BE2C (cell line): ENCODE results near the gene BSND.

Experiments used
- DNase-seq: peaks from one replicate; pipeline ENCODE4 v3.0.0-alpha.2; 2020
- H3K27me3 ChIP-seq: fragments of 250-450 bp; sonication (Bioruptor Pico); 2 replicates; pipeline ENCODE4 v1.5.1; 2020; ENCODE audit warnings: mild to moderate bottlenecking
- H3K36me3 ChIP-seq: fragments of 250-450 bp; sonication (Bioruptor Pico); 2 replicates; pipeline ENCODE4 v1.5.1; 2020; ENCODE audit warnings: mild to moderate bottlenecking
- H3K4me1 ChIP-seq: fragments of 250-450 bp; sonication (Bioruptor Pico); 2 replicates; pipeline ENCODE4 v1.5.1; 2020
- H3K4me3 ChIP-seq: 2 replicates; pipeline ENCODE4 v1.5.1; 2011; ENCODE audit warnings: low read depth, low read length
- H3K9me3 ChIP-seq: fragments of 250-450 bp; sonication (Bioruptor Pico); 2 replicates; pipeline ENCODE4 v1.5.1; 2020
- TF ChIP-seq, protein P1 (sequence below): IDR thresholded peaks from 2 replicates; pipeline ENCODE4 v1.5.1; 2012; ENCODE audit warnings: mild to moderate bottlenecking, low read depth, low read length

Gene BSND

DNA sequence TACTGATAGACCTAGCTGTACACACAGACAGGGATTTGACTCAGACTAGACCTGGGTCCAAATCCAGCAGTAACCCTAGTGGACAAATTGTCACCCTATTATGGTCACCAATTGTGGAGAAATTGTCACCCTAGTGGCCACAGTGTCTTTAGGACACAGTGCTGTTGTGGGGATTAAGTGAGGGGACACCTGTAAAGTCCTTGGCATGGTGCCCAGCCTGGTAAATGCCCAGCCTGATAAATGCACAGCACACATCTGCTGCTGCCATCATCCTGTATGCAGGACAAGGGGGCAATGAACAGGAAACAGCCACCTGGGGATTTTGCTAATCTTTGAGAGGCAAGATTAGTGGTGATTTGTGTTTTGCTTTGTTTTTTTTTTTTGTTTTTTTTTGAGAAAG, 16.0 kb upstream of the BSND start:
- TF ChIP-seq, protein P1, sequence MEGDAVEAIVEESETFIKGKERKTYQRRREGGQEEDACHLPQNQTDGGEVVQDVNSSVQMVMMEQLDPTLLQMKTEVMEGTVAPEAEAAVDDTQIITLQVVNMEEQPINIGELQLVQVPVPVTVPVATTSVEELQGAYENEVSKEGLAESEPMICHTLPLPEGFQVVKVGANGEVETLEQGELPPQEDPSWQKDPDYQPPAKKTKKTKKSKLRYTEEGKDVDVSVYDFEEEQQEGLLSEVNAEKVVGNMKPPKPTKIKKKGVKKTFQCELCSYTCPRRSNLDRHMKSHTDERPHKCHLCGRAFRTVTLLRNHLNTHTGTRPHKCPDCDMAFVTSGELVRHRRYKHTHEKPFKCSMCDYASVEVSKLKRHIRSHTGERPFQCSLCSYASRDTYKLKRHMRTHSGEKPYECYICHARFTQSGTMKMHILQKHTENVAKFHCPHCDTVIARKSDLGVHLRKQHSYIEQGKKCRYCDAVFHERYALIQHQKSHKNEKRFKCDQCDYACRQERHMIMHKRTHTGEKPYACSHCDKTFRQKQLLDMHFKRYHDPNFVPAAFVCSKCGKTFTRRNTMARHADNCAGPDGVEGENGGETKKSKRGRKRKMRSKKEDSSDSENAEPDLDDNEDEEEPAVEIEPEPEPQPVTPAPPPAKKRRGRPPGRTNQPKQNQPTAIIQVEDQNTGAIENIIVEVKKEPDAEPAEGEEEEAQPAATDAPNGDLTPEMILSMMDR = 0 out of 2 replicates have a peak, but pooled peaks have one; percentile 7
- Histone ChIP-seq H3K36me3 (no peaks in the 10 kb centered on the region), H3K4me1 (no peaks in the 10 kb centered on the region), H3K9me3 (no peaks in the 10 kb centered on the region), H3K27me3 (peaks cover 6% of the 10 kb centered on the region), H3K4me3 (no peak overlapping the region)
- DNase-seq = no peak

DNA sequence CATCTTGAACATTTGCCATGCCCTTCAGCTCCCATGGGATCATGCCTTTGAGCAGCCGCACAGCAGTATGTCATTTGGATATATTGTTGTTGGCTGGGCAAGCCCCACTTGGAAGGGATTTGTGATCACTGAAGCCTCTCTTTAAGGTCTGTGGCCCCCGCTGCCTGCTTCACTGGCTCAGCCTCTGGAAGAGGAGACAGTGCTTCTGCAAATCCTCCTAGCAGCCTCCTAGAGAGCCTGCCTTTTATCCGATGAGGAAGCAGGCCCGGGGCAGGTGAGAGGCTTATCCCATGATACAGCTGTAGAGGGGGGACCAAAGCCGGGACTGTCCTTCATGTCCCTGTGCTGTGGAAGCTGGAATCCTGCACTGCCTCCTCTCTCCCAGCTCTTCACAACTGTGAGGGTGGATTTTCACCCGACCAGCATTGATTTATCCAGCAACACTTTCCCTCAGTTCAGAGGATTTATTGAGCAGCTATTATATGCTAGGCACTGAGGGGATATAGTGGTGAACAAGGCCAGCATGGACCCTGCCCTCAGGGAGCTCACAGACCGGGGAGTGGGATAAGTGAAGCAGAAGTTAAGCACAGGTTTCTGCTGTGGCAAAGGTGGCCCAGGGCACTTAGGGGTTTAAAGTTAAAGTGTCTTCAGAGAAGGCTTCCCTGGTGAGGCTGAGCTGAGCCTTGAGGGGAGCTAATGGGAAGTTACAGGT, 14.4 kb upstream of the BSND start:
- peaks cover 6% of the 10 kb centered on the region for H3K27me3 ChIP-seq
- no peaks in the 10 kb centered on the region for H3K4me1 ChIP-seq
- no peaks in the 10 kb centered on the region for H3K36me3 ChIP-seq
- TF ChIP-seq, protein P1 = no peak
- no peaks in the 10 kb centered on the region for H3K9me3 ChIP-seq
- no peak overlapping the region for H3K4me3 ChIP-seq
- DNase-seq = no peak

DNA sequence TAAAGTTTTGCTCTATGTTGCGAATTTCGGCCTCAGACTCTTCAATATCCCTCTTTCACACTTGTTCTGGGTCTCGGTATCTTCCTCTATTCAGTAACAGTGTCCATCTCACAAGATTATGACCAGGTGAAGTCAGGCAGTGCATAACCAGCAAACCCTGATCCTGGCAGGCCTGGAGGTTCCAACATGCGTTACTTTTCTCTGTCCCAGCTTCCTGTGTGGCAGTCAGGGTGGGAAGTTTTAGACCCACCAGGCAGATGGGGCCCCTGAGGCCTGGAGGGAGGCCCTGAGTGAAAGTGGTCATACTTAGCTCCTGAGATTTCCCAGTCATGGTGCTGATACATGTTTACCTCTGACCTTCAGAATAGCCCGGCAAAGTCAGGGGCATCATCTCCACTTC, 13.2 kb upstream of the BSND start:
- Histone ChIP-seq H3K4me3 (no peak overlapping the region), H3K27me3 (peaks cover under 1% of the 10 kb centered on the region; the same call in 1 of the 2 replicates), H3K36me3 (no peaks in the 10 kb centered on the region), H3K4me1 (no peaks in the 10 kb centered on the region), H3K9me3 (no peaks in the 10 kb centered on the region)
- TF ChIP-seq, protein P1 = no peak
- no peak for DNase-seq

DNA sequence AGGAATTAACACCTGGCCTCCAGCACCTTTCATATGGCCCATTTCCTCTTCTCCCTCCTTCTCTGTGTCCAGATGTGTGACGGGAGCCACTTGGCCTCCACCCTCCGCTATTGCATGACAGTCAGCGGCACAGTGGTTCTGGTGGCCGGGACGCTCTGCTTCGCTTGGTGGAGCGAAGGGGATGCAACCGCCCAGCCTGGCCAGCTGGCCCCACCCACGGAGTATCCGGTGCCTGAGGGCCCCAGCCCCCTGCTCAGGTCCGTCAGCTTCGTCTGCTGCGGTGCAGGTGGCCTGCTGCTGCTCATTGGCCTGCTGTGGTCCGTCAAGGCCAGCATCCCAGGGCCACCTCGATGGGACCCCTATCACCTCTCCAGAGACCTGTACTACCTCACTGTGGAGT, 12.7 kb upstream of the BSND start:
- no peaks in the 10 kb centered on the region for H3K4me1 ChIP-seq
- no peaks in the 10 kb centered on the region for H3K36me3 ChIP-seq
- TF ChIP-seq, protein P1 = no peak
- H3K9me3 ChIP-seq = no peaks in the 10 kb centered on the region
- no peak overlapping the region for H3K4me3 ChIP-seq
- H3K27me3 ChIP-seq = no peaks in the 10 kb centered on the region
- DNase-seq = no peak

DNA sequence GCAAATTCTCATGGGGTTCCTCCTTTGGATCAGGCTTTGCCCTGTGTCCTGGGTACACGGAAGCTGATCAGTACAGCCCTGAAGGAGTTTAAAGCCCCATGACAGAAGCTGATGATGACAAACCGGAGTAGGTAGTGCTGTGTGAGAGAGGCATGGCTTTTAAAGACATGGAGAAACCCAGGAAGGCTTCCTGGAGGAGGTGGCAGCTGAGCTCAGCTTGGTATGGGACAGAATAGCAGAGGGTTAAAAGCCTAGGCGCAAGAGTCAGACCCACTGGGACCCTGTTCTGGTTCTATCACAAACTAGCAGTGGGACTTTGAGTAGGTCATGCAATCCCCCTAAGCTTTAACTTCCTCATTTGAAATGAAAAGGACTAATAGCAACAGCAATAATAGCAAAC, 12.2 kb upstream of the BSND start:
- no peaks in the 10 kb centered on the region for H3K27me3 ChIP-seq

DNA sequence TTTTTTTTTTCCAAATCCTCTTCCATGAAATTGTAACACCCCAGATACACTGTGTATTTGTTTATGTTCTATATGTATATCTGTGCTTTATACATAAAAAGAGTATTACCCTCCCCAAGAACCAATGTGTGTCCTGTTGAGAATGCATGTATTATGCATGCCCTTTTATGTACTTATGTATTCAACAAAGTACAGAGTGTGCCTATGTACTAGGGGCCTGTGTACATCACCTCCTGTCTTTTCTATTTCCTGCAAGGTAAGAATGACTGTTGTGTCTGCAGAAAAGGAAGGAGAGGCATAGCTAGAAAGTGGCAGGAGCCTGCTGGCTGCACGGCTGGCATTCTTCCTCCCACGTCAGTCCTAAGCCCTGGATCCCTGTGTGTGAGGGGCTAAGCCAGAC, 11.3 kb upstream of the BSND start:
- TF ChIP-seq, protein P1 = no peak
- no peaks in the 10 kb centered on the region for H3K9me3 ChIP-seq
- no peaks in the 10 kb centered on the region for H3K27me3 ChIP-seq
- DNase-seq = no peak
- H3K4me1 ChIP-seq = no peaks in the 10 kb centered on the region
- no peaks in the 10 kb centered on the region for H3K36me3 ChIP-seq
- H3K4me3 ChIP-seq = no peak overlapping the region

More for the DNA sequence above, 12.2 kb upstream of the BSND start:
- Histone ChIP-seq H3K9me3 (no peaks in the 10 kb centered on the region), H3K36me3 (no peaks in the 10 kb centered on the region), H3K4me1 (no peaks in the 10 kb centered on the region), H3K4me3 (no peak overlapping the region)
- no peak for DNase-seq
- TF ChIP-seq, protein P1 = no peak
